HG03039 (cell line): ENCODE results near the gene NKX2-2.

Source experiments
- ATAC-seq: cut with Tn5 transposase; IDR thresholded peaks from one replicate; pipeline ENCODE4 v1.9.1; 2021; ENCODE audit warnings: mild to moderate bottlenecking, moderate library complexity; ENCODE audit not compliant: unreplicated experiment

NKX2-2 gene

GRCh38 chr20:21522481-21523280 is 8.8 kb upstream of the NKX2-2 start:
- ATAC-seq: no peak

DNA sequence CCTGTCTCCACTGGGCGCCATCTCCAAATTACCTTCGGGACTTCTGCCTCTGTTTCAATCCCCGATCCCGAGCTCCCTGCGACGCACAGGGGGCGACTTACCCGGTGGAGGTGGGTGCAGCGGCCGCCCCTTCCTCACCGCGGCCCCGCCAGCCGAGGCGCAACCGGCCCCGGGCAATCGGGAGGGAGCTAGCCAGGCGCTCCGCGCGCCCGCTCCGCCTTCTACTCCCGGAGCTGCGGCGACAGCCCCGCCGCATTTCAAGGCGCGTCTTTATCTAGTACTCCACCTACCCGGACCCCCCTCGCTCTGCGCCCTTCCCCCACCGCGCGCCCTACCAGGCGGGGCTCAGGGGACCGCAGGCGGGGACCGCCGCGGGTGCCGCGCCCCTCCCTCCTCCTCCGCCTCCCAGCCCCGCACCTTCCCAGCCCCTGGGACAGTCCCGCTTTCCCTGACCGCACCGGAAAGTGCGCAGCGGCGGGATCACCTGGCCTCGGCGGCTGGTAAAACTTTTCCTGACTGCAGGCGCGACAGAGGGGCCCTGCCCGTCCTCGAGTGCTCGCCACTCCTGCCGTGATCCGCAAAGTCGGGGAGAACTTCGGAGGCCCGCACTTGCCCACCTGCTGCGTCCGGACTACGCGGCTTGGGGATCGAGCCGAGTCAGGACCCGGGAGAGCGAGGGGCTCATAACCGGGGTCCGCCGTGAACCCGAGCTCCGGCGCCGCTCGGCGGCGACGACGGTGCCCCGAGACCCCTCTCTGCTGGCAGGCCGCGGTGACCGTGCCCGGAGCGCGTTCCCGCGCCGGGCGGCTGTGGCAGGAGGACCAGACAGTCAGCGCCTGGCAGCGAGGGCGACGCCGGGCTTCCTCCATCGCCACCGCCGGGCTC is 8.0 kb upstream of the NKX2-2 start:
- ATAC-seq: no peak

GRCh38 chr20:21520702-21521595 is 7.1 kb upstream of the NKX2-2 start:
- no peak for ATAC-seq

GRCh38 chr20:21519136-21519584 is 5.3 kb upstream of the NKX2-2 start:
- no peak for ATAC-seq

- ATAC-seq: no peak
Observed at GRCh38 chr20:21518292-21518991, 4.6 kb upstream of the NKX2-2 start.

DNA sequence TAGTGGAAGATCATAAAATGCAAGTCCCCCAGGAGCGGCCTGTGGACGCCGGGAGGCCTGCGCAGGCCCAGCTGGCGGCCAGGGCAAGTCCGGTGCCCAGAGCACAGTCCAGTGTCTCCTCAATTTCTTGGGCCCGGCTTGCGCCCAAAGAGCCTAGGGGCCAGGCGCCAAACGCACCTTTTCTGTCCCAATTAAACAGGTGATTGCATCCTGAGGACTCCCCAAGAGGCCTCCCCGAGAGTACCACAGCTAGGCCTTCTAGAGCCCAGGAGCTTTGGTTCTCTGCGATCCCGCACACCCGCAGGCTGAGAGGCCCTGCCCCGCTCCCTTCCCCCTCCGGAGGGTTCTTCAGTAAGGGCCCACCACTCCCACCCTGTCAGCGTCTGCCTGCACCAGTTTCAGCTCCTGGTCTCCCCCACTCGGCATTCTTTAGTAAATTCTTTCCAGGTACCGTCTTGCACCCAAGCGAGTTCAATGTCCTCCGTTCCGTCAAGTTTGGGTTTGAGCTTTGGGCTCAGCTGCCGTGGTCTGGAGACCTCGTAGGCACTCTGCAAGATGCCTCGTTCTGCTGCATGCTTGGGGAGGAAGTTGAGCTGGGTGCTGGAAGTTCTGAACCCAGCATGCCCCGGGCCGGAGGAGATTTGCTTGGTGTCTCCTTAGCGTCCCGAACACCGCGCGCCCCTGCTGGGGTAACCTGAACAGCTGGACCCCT is 3.9 kb upstream of the NKX2-2 start:
- no peak for ATAC-seq

GRCh38 chr20:21516861-21517565 is 3.1 kb upstream of the NKX2-2 start:
- ATAC-seq: no peak

DNA sequence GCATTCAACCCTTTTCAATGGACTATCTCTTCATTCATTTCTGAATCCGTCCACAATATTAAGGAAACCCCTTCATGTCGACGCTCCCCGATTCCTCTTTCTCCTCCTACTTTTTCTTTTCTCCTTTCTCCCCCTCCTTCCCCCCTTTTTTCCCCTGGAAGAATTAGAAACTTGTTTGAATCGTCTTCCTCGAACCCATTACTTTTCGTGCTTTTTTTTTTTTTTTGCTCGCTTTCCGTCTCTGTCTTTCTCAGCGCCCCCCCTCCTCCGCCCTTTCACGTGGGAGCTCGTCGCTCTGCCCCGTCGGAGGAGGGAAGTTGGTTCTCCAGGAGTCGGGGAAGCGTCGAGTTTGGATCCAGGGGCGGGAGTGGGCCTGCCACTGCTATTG is 2.3 kb upstream of the NKX2-2 start:
- no peak for ATAC-seq

GRCh38 chr20:21515300-21516179 is 1.7 kb upstream of the NKX2-2 start:
- ATAC-seq: no peak

GRCh38 chr20:21514553-21515251 is 838 bp upstream of the NKX2-2 start:
- ATAC-seq: no peak

- no peak for ATAC-seq
Observed at GRCh38 chr20:21513181-21513663, 642 bp downstream of the NKX2-2 start.

DNA sequence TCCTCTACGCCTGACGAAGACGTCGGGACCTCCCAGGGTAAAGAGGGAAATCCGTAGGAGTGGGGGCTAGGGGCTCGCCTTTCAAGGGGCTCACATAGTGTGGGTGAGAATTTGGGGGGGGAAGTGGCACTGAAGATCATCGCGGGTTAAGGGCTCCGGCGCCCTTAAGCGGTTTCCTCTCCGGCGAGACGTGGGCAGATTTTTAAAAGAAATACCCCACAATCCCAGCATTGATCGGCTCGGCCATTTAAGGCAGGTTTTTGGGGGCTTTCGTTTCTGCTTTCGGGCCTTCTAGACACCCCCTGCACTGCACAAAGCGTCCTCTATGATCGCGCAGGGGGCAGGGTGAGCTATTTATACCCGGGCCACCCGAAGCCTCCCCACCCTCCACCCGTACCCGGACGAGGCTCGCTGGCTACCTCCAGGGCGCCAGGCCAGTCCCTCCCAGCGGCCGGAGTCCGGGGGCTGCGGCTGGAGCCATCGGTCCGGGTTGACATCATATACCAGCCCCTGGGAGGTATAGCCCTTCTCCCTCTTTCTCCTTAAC is 1.2 kb downstream of the NKX2-2 start:
- no peak for ATAC-seq

DNA sequence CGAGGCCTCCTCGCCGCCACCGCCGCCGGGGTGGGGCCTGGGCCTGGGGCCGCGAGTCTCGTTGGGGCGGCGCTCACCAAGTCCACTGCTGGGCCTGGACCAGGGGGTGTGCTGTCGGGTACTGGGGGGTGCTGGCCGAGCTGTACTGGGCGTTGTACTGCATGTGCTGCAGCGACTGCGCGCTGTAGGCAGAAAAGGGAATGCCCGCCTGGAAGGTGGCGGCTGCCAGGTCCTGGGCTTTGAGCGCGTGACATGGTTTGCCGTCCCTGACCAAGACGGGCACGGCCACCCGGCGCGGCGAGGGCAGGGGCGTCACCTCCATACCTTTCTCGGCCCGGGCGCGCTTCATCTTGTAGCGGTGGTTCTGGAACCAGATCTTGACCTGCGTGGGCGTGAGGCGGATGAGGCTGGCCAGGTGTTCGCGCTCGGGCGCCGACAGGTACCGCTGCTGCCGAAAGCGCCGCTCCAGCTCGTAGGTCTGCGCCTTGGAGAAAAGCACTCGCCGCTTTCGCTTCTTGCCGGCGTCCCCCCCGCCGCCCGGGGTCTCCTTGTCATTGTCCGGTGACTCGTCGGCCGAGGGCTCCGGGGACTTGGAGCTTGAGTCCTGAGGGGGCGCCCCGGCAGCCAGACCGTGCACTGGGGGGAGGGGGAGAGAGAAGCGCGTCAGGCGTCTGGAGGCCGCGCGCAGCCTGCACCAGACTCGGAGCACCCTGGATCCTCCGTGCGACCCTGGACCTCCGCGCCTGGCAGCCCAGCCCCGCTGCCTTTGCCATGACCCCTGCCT is 1.8 kb downstream of the NKX2-2 start:
- no peak for ATAC-seq

DNA sequence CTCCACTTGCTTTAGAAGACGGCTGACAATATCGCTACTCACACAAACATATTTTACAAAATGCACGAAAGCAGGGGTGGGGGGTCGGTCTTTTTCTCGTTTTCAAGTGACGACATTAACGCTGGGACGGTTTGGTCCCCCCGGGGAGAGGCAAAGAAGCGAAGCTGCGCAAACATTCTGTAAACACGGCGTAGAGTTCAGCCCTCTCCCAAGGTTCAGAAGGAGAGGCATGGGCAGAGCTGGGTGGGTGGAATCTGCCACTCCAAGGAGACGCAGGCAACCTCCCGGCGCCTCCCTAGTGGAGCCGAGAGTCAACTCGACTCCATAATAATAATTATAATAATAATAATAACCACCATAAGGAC is 2.4 kb downstream of the NKX2-2 start:
- ATAC-seq: no peak

- ATAC-seq: no peak
Observed at GRCh38 chr20:21510414-21511384, 3.2 kb downstream of the NKX2-2 start.
